ENCODE measurements around the gene PHF19.

PHF19 gene

DNA sequence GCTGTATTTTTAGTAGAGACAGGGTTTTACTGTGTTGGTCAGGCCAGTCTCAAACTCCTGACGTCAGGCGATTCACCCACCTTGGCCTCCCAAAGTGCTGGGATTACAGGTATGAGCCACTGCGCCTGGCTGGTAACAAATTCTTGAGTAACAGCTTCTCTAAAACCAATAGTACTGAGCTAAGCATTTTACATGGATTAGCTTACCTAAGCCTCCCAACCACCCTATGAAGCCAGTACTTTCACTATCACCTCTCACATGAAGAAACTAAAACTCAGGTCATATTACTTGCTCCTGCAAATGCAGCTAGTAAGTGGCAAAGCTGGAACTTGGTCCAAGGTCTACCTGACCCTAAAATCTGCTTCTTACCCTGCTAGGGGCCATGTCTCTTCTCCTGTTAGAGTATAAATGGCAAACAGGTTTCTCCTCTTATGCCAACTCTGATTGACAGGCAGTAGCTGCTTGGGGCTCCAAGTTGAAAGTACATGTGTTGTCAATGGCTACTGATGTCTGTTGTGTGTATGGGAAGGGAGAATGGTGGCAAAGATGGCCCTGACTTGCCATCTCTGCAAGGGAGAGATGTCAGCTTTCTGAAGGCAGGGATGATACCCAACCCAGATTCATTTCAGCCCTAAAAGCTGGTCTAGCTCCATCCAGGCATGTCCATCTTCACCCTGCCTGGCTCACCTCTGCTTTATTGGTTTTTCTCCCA is 4.0 kb downstream of the PHF19 start:
- no peak for DNase-seq

DNA sequence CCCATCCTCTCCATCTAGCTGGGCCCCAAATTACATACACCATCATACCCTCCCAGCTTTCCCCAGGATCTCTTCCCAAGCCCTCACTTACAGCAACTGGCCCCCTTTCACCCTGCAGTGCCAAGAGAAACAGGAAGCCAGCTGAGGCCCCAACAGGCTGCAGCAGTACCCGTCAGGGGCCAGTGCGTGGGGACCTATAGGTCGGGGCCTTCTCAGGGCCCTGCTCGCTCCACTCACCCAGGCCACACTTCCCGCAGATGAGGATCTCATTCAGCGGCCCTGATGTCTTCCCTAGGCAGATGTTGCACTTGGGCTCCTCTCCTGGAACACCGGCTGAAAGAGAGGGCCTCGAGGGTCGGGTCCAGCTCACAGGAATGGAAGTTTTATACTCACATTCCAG is 6.8 kb downstream of the PHF19 start:
- no peak for DNase-seq

DNA sequence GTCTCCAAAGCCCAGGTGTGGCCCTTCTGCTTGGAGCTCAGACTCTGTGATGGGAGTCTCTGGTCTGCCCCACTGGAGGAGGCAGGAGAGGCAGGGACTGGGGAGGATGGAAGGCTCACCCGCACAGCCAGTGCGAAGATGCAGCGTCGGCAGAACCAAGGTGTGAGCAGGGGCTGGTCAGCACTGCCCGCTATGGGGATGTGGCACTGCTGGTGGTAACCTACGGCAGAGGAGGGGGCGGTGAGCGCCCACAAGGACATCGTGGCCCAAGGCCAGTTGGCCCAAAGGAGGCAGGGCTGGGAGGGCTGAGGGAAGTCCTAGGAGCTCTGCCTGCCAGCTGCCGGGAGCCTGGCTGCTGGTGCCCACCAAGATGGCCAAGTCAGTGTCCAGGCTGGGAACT is 7.3 kb downstream of the PHF19 start:
- DNase-seq, result no peak

DNA sequence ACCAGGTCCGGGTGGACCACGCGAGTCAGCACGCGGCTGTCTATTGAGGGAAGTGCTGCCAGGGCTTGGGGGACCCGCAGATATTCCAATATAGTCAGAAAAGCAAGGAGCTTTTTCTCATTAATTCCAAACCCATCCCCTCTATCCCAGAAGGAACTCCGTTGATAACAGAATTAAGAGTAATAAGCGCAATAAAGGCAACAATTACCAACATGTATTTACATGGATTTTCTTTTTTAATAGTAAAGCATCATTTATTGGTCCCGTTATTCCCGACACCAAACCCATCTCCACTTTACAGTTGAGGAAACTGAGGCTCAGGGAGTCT is 7.7 kb downstream of the PHF19 start:
- DNase-seq, result no peak

DNA sequence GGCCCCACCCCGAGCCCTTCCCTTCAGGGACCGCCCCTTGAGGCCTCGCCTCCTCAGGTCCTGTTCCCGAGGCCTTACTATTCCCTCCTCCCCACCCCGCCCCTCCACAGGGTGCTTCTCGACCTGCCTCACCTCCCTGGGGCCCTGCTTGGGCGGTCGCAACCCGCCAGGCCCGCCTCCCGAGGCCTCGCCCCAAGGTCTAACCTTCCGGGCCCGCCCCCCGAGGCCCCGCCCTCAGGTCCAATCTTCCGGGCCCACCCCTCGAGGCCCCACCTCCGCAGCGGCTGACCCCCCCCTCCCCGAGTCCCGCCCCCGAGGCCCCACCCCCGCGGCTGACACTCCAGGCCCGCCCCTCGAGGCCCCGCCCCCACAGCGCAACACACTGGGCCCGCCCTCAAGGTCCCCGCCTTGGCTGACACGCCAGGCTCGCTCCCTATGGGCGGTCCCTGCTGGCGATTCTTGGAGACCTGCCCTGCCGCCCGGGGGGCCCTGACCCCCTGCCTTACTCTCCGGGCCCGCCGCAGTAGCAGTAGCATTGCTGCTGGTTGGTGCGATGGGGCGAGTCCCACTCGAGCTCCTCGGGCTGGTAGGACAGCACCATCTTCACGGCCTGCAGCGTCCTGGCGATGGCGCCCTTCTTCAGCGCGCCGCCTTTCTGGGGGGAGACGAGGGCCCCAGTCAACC is 8.2 kb downstream of the PHF19 start:
- peak; percentile 96 for DNase-seq

DNA sequence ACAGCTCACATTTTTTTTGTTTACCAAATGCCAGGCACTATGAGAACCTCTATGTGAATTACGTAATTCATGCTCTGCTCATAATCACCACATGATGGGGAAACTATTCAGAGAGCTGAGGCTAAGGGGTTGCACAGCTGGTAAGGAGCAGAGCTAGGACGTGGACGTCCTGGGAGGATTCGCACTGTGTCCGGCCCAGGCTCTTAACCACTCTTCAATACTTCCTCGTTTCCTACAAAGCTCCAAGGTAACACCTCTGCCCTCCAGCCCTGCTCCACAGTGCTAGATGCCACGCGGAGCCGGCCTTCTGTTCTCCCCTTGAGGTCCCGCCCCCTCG is 8.7 kb downstream of the PHF19 start:
- DNase-seq, result no peak

DNA sequence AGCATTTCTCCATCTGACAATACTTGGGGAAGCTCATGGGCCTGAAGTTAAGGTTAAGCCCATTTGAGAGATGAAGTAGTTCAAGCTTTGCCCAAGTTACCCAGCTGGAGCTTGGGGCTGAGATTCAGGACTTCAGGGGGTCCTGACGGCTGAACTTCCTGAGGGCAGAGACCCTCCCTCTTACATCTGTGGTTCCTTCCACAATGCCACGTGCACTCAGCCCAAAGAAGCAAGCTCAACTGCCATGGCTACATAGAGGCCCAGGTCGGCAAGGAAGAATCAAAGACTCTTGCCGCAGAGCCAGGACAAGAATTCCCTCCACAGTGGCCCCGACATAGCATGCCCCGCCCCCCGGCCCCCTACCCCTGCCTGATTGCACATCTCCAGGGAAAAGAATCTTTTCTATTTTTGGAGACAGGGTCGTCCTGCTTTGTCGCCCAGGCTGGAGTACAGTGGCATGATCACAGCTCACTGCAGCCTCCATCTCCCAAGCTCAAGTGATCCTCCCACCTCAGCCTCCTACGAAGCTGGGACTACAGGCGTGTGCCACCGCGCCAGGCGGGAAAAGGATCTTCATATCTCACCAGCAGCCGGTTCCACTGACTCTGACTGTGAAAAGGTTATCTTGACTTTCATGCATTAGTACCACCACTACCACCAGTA is 9.2 kb downstream of the PHF19 start:
- no peak for DNase-seq

DNA sequence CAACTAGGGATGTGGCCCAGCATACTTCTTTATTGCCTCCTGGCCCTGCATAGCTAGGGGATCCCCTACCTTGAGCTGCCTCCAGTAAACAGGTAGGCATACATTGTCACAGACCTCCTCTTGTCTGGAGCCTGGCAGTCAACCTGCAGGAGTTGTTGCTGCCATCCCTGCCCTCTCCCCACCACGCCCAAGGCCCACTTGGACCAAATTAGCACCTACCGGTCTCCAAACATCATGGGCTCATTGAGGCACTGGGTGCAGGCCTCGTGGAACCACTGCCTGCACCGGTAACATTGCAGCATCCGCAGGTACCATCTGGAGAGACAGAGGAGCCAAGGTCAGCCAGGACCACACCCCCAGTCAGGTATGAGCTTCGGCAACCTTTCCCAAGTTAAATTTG is 10.3 kb downstream of the PHF19 start:
- DNase-seq, result no peak

DNA sequence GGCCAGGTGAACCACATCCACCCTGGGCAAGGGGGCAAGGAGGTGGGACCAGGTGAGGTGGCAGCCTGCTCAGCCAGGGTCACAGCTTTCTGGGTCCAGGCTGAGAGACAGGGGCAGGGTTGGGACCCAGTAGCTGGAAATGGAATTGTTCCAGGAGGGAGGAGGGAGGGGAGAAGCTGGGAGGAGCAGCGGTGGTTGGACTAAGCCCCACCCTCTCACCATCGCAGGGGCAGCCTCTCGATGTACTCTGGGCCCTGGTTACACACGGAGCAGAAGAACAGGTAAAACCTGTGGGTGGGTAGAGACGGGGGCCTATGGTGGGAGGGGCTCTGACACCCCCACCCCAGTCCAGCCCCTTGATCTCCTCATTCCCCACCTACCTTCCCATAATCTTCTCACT is 11.2 kb downstream of the PHF19 start:
- DNase-seq, result no peak

DNA sequence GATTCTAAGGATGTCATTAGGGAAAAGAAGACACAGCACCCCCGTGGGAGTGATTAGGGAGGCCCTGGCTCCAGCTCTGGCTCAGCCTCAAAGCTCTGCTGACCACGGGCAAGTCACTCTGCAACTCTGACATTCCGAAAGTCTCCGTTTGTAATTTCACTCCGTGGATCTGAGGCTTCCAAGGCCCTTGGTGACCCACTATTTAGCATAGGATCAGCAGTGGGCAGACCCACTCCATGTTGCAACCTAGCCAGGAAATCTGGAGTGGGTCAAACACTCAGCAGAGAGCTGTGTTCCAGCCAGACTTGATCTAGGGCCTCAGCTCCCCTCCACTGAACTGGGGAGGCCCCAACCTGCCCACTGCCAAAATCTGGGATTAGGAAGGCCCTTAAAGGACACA is 11.8 kb downstream of the PHF19 start:
- no peak for DNase-seq

DNA sequence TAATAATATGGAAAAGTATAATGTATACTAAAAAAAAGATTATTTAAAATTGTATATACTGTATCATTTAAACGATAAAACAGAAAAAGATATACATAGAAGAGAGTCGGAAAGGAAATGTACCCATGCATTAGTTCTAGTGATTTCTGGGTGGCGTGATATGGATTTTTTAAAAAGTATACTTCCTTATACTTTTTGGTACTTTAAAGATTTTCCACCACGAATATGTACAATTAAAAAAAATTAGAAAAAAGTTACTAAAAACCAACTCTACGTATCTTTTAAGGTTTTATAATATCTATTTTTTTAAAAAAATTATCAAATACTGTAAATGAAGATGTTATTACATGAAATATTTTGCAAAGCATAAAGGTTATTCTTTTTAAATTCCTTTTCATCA is 12.3 kb downstream of the PHF19 start:
- DNase-seq, result no peak

DNA sequence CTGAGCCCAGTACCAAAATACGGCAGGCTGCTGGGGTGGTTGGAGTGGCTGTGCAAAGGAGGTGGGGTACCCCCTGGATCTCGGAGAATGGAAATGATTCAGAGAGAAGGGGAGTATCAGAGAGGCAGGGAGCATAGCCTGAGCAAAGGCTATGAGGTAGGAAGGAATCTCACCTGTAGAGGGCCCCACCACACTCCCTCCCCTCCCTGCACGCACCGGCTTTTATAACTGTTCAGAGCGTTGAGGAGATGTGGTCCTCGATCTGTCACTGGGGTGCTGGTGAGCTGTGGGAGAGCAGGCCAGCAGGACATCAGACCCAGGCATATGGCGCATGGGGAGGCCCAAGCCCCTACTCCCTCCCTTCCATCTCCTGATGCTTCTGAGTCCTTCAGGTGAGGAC is 13.2 kb downstream of the PHF19 start:
- no peak for DNase-seq

DNA sequence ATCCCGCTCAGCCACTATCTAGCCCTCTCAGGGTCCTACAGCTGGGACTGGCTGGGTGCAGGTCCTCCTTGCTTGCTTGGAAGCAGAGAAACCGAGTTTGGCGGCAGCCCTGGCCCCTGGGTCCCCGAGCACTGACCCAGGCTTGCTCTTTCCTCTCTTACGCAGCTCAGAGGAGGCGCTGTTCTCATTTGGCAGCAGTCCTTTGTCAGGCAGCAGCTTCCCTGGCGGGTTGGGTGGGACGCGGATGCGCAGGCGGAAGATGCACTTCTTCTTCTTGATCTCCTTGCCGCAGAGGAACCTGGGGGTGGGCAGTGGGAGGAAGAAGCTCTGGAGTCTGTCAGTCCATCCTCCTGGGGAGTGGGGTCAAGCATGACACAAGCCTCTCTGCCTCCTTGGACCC is 14.5 kb downstream of the PHF19 start:
- no peak for DNase-seq

DNA sequence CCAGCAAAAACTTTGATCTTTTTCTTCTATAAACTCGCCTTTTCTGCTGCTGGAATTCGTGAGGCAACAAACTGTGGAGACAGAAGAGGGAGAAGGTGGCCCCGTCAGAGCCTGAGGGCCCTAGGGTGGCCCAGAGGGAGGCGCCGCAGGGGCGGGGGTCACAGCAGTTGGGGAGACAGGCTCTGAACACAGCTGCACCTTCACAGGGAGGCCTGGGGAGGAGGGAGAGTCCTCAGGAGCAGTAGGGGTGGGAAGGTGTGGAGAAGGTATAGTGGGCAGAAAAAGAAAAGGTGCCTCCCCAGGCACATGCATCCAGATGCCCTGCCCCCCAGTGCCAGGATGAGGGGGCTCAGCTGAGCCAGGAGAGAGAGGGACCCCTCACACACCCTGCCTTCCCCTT is 15.1 kb downstream of the PHF19 start:
- no peak for DNase-seq

DNA sequence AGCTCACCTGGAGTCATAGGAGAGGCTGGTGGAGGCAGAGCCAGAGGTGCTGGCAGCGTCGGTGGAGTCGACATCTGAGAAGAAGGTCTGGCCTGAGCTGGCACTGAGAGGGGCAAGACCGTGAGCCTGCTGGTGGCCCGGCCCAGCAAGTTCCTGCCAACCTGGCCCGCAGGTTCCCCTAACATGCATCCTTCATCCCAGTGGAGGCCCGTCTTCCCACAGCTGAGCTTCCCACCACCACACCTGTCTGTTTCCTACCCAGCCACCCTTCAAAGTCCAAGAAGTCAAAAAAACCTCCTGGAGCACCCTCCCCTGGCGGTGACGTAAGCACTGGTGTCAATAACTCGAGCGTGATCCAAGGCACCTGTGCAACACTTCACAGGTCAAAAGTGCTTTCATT is 16.9 kb downstream of the PHF19 start:
- no peak for DNase-seq

DNA sequence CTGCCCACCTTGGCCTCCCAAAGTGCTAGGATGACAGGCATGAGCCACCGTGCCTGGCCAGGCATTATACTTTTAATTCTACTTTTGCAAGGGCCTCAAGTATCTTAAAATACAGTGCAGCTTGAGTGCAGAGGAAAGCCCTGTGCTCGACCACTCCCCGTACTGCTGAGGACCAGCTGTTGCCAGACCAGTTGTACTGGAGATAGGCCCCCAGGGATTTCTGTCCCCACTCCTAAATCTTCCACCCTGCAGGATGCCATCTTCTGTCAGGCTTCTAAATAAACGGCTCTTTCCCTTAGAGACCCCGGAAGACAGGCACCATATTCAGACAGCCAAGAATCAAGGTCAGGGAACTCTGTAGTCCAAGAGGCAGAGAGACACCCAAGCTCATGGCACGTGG is 17.6 kb downstream of the PHF19 start:
- DNase-seq, result no peak

DNA sequence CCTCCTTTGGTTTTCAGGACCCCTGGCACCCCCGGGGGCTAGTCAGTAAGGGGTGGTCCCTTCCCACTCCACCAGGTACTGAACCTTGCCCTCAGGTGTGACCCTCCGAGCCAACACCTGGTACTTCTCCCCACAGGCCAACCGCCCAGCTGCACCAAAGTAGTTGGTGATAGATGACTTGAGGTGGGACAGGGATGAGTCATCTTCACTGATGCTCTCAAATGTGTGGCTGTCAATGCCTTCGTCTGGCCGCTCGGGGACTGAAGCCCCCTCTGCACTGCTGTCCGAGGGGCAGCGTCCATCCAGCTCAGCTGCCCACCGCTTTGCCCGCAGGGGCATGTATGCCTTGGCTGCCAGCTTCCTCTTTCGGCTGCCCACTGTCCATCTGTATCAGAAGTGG is 19.1 kb downstream of the PHF19 start:
- DNase-seq, result no peak

DNA sequence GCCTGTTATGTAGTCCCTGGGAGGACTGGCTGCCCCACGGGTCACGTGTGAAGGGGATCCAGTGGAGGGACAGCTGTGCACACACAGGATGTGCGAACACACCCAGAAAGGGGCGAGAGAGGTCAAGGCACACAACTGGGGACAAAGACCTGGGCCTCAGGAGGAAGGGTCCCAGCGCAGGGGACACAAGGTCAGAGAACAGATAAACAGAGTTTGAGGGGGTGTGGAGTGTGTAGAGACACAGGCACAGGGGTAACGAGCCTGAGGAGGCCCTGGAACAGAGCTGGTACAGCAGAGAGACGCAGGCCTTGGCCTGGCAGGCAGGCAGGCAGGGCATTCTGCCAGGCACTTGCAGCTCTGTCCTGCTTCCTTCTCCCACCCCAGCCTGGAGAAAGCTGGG is 19.5 kb downstream of the PHF19 start:
- DNase-seq, result no peak

DNA sequence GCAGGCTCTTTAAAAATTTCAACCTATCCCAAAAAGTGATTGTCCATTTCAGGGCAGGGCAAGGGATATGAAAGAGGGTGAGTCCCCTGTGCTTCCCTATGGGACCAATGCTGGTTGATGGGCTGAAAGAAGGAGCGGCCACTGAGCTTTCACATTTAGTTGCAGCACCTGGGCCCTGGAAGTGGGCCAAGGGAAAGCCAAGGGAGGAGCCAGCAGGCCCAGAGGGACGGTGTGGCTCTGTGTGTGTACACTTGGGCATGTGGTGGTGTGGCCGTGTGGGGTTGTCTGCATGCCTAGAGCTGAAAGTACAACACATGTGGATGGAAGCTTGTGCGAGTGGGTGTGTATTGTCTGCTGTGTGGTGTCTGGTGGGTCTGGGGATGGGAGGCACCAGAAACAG is 20.3 kb downstream of the PHF19 start:
- DNase-seq, result no peak

DNA sequence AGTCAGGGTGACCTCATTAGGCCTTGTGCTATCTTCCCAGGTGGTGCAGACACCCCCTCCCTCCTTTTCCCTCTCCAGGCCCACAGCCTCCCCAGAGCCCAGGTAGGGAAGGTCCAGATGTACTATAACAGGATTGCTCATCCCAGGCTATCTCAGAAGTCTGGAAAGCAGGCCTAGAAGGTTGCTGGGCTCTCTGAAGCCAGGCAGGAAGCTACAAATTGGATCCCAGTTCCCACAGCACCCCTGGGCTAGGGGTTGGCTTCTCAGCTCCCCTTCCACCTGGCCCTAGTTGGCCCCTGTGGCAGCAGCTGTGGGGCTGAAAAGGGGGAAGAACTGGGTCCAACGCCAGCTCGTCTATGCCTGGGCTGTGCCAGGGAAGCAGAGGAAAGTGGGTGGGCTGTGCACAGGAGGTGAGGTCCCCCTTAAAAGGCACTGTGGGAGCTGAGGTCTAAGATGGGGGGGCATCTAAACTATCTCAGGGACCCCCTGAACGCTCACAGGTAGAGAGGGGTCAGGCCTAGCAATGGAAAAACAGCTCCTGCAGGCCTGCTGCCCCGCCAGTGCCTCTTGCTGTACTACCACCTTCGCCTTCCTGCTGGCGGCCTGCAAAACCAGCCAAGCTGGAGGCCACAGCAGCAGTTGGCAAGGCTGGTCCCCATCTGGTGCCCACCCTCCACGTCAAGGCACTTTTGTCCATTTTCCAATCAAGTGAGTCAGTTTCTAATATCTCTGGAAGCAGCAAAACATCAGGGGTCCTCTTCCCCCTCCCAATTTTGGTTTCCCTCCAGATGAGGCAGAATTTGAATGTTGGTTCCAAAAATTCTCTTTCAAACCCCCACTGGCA is 20.9 kb downstream of the PHF19 start:
- DNase-seq, result no peak

DNA sequence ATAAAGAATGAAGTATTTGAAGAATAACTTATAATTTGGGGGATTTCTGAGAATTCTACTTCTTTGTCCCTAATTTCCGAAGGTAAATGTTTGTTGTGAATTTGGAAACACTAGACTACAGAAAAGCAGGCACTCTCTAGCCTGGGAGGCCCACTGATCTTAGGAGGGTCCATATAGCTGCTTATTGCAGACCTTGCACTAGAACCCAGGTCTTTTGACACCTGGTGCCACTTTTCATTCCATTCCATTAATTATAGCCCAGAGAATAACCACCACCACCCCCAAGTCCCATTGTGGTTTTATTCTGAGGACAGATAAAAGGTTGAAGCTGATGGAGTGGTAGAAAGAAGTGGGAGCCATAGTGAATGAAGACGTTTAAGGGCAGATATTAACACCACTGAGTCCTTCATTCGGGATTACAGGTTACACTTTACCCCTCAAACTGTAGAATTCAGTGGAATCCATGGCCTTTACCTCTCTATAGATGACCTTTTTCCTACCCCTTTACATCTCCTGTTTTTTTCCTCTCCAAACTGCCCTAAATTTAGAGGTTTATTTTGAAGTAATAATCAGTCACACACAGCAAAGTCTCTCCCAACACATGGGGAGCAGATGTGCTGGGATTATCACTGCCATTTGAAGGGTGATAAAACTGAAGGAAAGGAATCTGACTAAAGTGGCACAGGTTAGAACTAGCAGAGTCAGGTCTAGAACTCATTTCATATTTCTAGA is 22.2 kb downstream of the PHF19 start:
- DNase-seq, result no peak

DNA sequence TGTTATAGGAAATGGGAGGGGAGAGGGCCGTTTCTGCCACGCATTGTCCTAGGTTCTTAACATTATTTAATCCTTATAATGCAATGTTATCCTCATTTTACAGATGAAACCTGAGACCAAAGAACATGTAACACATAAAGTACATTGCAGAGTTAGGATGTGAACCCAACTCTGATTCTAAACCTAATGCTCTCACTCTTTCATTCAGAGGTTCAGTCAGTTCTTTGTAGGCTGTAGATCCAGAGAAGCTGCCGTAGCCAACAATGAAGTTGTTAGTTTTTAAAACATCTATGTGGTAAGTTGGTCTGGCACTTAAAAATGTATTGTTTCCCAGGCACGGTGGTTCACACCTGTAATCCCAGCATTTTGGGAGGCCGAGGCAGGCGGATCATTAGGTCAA is 23.8 kb downstream of the PHF19 start:
- no peak for DNase-seq

Measured in fibroblast of skin of right biceps (primary cell).